HG02973 (cell line): ENCODE results near the gene ADAP2.
"Not testable (repeated sequence)": the region's sequence is repeated elsewhere in the genome, so short reads cannot be mapped to it uniquely, and the experiment has no call there.

Source experiments
- ATAC-seq: cut with Tn5 transposase; IDR thresholded peaks from one replicate; pipeline ENCODE4 v1.9.1; 2021; ENCODE audit warnings: moderate library complexity; ENCODE audit not compliant: unreplicated experiment

The ADAP2 gene

DNA sequence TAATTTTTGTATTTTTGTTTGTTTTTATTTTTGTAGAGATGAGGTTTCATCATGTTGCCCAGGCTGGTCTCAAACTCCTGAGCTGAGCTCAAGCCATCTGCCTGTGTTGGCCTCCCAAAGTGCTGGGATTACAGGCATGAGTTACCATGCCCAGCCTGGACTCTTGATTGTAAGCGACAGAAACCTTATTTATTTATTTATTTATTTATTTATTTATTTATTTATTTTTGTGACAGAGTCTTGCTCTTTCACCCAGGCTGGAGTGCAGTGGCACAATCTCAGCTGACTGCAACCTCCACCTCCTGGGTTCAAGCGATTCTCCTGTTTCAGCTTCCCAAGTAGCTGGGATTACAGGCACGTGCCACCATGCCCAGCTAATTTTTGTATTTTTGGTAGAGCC lies 8.1 kb downstream of the ADAP2 start:
- ATAC-seq: not testable (repeated sequence)

DNA sequence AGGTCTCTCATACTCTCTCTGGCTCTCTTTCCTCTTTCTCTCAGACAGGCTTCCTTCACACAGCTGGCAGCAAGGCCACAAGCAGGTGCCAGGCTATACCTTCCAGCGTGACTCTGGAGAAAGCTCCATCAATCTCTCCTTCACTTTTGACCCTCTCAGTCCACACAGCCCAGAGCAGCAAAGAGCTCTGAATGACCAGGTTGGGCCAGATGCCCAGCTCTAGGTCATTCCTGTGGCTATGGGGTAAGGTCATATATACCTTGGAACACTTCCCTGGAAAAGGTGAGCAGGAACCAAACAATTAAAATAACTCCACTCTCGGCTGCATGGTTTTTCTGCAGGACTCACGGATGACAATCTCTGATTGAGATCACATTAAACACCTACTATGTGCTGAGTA lies 8.8 kb downstream of the ADAP2 start:
- ATAC-seq: no peak

DNA sequence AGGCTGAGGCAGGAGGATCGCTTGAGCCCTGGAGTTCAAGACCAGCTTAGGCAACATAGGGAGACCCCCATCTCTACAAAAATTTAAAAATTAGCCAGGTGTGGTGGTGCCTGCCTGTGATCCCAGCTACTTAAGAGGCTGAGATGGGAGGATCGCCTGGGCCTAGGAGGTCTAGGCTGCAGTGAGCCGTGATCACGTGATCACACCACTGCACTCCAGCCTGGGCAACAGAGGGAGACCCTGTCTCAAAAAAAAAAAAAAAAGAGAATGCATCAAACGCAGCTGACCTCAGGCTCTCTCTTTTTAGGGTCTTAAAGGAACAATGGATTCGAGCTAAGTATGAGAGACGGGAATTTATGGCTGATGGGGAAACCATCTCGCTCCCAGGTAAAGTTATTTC lies 9.8 kb downstream of the ADAP2 start:
- not testable (repeated sequence) for ATAC-seq

DNA sequence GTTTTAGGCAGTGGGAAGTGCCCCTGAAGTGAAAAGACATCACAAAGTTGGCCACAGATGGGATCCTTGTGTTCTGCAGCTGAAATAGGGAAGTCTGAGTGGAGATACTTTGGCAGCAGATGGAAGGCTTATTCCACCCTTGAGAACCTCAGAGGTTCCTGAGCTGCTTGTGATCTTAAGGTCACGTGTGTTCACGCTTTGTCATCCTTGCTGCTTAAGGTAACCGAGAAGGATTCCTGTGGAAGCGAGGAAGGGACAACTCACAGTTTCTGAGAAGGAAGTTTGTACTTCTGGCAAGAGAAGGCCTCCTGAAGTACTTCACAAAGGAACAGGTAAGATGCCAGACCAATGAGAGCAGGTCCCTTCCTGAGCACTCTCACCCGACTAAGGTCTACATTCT lies 12.2 kb downstream of the ADAP2 start:
- no peak for ATAC-seq

DNA sequence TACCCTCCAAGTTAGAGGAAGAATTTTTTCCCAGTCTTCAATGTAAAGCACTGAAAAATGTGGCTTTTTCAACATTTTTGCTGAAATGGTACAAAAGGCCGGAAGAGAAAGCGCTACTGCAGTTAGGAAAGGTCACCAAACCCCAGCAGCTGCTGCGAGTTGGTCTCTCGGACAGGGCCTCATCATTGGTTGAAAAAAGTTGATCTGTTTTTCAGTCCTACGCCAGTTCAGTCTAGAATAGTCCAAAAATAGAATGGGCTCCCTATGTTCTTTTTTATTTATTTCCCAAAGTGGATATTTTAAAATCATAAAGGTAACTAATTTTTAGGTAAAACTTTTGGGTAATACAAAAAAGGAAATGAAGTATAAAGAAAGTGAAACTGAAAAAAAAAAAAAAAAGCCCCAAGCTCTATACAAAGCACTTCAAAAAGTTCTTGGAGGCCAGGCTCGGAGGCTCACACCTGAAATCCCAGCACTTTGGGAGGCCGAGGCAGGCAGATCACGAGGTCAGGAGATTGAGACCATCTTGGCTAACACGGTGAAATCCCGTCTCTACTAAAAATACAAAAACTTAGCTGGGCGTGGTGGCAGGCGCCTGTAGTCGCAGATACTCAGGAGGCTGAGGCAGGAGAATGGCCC lies 17.4 kb downstream of the ADAP2 start:
- no peak for ATAC-seq

DNA sequence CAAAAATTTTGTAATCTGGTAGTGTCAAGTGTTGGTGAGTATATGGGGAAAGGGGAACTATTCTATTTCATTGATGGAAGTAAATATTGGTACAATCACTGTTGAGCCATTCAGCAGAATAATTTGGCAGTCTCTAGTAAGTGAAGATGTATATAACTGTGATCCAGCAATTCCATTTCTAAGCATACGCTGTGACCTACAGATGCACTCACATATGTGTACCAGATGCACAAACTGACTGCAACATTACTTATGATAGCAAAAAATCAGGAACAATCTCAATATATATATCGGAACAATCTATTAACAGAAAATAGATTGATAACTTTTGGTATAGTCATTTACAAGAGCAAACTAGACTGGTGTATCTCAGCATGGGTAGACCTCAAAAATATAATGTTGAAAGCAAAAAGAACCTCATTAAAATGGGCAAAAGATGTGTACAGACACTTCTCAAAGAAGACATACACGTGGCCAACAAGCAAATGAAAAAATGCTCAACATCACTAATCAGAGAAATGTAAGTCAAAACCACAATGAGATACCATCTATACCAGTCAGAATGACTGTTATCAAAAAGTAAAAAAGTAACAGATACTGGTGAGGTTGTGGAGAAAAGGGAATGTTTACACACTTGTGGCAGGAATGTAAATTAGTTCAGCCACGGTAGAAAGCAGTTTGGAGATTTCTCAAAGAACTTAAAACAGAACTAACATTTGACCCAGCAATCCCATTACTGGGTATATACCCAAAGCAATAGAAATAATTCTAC lies 20.7 kb downstream of the ADAP2 start:
- no peak for ATAC-seq

DNA sequence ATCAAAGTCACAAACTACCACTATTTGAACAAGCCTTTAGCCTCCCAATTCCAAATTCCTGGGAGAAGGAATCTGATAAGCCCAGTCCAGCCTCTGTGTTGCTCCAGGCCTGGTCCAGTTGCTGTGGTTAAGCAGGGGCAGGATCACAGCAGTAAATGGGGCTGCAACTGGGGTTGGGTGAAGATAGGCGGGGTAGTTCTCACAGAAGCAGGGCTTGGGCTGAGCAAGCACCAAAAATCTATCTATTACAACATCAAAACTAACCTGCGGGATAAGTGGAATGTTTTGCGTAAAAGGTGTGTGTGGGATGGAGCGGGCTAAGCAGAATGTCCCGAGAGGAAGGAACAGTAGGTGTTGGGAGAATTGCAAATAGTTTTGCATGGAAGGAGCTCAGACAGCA lies 26.1 kb downstream of the ADAP2 start:
- no peak for ATAC-seq

DNA sequence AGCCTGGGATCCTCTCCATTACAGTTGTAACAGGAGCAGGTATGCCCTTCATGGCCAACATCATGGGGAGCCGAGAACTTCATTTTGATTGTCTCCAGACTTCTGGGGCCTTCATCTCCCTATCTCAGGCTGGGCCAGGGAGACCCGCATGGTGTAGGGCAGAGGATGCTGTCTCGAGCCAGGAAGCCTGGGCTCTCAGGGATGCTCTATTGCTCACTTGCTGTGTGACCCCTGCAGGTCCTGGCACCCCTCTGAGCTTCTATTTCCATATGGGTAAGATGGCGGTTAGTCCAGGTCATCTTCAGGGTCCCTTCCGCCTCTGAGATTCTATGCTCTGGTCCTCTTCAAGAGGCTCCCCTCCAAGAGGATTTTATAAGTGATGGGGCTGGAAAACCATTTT lies 28.4 kb downstream of the ADAP2 start:
- ATAC-seq: no peak

DNA sequence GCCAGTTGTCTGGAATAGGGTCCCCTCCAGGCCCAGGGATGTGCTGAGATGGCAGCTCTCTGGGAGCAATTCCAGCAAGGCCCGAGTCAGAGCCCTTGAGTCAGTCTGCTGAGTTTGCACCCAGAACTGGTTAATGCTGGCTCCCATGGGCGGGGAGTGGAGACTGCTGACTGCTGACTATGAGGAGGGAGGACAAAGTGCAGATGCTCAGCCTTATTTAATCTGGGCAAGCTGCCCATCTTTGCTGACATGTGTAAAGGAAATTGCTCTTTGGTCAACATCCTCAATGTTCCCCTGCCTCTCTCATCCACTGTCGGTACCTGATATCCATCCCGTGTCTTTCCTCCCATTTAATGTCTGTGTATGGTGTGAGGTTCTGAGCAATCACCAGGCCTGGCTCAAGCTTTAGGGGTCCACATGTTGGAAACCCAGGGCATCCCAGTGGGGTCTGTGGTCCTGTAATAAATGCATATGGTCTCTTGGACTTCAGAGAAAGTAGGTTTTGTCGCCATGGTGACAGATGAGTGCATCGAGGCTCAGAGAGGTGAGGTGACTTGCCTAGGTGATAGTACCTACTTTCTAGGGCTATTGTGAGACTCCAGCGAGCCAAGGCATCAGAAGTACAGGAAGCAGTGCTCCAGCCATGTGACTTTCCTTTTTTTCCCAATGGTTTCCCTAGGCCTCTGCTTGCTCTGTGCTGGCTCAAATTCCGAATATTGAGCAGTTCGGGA lies 29.1 kb downstream of the ADAP2 start:
- ATAC-seq: no peak

DNA sequence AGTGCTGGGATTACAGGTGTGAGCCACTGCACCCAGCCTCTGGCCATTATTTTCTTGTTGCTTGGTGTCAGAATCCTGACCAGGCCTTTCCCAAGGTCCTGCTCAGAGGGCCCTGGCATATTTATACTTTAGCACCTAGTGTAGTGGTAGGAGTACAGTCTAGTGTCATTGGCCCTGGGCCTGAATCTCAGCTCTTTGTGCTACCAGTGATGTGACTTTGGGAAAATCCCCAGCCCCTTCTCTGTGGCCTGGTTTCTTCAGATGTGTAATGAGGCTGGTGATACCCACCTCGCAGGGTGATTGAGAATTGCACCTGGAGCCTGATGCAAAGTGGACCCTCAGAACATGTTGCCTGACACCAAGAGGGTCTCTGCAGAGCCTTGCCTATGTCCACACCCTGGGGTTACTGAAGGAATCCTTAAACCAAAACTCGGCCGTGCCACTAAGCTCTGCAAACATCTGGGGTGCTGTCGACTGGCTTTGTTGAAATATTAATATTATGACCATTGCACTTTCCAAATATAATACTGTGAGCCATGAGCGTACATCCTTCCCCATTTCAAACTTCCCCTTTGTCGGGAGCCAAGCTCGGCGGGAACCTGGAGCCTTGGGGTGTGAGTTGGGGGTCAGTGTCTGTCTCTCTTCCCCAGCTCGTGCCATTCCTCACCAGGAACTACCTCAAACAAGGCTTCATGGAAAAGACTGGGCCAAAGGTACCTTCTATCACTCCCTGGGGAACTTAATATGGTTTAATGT lies 31.1 kb downstream of the ADAP2 start:
- ATAC-seq: no peak

DNA sequence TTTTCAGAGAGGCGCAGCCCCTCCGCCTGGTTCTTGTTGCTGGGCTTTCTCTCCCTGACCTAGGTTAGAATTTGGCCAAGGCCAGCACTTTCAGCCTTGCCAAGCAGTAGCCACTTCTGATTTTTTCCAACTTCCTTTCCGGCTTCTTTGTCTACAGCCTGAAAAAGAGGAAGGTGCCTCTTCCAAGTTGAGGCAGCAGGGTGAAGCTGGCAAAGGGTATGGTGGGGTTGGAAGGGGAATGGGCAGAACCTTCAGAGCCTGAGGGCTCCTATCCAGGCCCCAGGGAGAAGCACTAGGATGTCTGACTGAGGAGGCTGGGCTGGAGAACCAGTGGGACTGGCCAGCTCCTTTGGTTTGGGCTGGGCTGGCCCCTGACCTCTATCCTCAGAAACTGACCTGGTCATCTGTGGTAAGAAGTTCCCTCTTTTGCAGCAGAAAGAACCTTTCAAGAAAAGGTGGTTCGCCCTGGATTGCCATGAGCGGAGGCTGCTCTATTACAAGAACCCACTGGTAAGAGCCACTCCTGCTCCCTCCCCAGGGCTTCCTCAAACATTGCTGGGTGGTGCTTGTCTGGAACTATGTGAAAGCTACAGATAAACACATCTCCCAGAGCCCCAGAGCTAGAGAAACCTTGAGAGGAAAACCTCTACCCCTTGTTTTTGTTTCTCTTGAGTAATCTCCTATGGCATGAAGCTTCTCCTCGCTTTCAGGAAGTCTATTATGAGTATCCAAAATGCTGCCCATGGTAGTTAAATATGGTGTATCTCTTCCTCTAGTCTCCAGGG lies 32.5 kb downstream of the ADAP2 start:
- no peak for ATAC-seq

DNA sequence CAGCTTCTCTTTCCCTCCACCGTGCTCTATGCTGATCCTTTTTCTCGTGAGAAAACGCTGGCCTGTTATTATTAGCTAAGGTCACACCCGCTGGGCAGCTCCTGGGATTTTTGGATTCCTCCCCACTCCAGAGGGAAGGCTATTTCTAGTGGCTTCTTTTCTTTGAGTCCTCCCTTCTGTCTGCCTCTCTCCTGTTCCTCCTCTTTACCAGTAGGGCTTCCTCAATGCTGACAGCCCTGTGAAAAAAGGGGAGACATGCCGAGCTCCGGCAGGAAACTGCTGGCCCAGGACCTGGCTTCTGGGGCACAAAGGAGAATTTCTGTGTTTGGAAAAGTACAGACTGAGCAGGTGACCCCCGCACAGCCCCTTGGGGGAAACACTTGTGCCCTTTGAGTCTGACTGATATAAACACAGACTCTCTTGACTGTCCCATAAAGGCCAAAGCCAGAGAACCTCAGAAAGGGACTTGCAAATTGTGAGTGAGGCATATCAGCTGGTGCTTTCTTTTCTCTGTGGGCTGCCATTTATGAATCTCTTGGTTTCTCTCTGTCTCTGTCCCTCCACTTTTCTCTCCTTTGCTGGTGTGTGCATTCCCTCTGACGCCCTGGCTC lies 35.1 kb downstream of the ADAP2 start:
- no peak for ATAC-seq

DNA sequence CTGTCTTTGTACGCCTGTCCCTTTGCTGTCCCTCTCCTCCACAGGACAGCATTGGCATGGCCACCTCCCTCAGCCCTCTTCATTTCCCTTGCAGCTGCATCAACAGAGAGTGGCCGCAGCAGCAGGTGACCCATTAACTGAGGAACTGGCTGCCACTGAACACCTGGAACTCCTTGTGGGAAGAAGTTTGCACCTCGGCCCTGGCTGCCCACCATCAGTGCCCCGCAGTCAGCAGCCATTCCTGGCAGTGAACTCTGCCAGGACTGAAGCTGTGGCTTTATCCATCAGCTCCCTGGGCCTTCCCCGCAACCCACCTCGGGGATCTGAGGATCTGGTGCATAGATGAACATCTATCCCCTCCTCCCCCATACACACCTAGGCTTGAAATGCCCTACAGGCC lies 36.0 kb downstream of the ADAP2 start:
- ATAC-seq: no peak

DNA sequence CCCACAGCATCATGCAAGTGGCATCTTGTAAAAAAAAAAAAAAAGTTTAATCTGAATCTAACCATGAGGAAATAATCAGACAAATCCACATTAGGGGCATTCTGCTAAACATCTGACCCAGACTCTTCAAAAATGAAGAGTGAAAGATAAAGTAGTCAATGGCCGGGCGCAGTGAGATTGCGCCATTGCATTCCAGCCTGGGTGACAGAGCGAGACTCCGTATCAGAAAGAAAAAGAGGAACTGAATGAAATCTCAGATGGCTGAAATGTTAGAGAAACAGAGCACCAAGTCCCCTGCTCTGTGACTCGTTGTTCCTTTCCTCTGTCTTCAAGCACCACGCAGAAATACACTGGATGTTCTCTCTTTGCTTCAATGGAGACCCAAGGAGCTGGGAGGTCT lies 36.4 kb downstream of the ADAP2 start:
- no peak for ATAC-seq

DNA sequence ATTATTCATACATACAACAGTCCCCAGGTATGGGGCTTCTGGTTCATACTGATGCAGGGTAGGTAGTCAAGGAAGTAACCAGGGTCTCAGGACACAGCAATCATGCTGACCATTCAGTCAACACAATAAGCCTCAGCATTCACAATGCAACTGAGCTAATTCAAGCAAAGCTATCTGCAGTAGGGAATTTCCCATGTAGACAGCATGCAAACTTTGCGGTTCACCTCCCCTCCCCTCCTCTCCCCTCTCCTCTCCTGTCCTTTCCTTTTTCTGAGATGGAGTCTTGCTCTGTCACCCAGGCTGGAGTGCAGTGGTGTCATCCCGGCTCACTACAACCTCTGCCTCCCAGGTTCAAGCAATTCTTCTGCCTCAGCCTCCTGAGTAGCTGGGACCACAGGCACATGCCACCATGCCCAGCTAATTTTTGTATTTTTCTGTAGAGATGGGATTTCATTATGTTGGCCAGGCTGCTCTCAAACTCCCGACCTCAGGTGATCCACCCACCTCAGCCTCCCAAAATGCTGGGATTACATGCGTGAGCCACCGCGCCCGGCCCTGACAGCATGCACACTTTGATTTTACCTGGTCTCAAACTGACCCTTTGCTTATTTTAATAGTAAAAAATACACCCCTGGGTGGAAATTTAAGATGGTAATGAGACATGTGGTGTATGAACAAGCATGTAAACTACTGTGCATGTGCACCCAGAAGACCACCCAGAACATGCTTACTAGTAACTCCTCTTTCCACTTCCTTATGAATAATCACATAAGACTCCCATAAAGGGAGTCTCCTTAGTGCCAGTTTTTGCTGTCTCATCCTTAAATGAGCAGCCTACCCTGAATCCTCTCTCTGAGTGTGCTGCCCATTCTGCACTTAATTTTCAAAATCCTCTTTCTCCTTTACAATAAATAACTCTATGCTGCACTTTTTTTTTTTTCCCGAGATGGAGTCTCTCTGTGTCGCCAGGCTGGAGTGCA lies 39.8 kb downstream of the ADAP2 start:
- ATAC-seq: peak; percentile 61

DNA sequence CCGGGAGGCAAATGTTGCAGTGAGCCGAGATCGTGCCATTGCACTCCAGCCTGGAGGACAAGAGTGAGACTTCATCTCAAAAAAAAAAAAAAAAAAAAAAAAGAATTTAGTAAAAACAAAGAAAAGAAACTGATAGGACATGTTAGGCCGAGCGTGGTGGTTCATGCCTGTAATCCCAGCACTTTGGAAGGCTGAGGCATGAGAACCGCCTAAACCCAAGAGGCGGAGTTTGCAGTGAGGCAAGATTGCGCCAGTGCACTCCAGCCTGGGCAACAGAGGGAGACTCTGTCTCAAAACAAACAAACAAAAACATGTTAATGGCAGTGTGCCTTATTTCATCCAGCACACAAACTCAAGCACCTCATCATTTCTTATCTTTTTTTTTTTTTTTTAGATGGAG lies 42.6 kb downstream of the ADAP2 start:
- ATAC-seq: not testable (repeated sequence)

DNA sequence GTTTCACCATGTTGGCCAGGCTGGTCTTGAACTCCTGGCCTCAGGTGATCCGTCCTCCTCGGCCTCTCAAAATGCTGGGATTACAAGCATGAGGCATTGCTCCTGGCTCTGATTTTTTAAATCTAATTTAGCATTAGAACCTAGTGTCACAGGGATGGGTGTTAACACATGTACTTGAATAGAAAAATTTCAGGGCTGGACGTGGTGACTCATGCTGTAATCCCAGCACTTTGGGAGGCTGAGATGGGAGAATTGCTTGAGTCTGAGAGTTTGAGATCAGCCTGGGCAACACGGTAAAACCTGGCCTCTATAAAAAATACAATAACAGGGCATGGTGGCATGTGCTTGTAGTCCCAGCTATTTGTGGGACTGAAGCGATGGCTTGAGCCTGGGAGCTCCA lies 43.1 kb downstream of the ADAP2 start:
- ATAC-seq: no peak

DNA sequence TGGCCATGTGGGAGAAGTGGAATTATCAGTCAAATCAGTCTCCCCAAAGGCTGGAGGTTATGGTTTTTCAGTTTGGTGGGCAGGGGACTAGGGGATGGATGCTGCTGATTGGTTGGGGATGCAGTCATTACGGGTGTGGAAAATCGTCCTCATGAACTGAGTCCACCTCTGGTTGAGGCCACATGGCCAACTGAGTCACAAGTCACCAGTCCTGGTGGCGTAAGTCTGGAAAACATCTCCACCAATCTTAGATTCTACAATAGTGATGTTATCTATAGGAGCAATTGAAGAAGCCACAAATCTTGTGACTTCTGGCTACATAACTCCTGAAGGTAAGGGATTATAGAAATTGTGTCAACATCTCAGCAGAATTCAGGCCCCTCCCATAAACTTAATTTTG lies 43.9 kb downstream of the ADAP2 start:
- ATAC-seq: no peak

DNA sequence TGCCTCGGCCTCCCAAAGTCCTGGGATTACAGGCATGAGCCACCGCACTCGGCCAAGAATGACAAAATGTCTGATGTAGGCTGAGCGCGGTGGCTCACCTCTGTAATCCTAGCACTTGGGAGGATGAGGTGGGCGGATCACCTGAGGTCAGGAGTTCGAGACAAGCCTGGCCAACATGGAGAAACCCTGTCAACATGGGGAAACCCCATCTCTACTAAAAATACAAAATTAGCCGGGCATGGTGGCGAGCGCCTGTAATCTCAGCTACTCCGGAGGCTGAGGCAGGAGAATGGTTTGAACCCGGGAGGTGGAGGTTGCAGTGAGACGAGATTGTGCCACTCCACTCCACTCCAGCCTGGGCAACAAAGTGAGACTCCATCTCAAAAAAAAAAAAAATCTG lies 46.2 kb downstream of the ADAP2 start:
- ATAC-seq: not testable (repeated sequence)
